ENCODE measurements around the gene SLC16A8. TPM values are rescaled to one million over a fixed set of nuclear protein-coding genes. Genes with fewer than 3 reads are reported as not detected.

The SLC16A8 gene
- total RNA-seq, 1 experiment from 2014 or later = not detected

- POLR2A ChIA-PET = no interaction called here
- no peaks in the 10 kb centered on the region for H4K20me1 ChIP-seq (ENCODE audit: insufficient read depth)
- no peak for DNase-seq (ENCODE audit: low read depth, low spot score)
- no TSS peak for BruUV-seq (replicated peaks)
- H3K27ac ChIP-seq (ENCODE audit: low read depth, low read length) = no peak overlapping the region
- intact Hi-C loops (cut with micrococcal nuclease) = loop anchor here (5.0 kb wide), 2 partner anchors 52 to 1067 kb away; no protein-coding TSS in a partner anchor
- no peaks in the 10 kb centered on the region for H3K27me3 ChIP-seq (ENCODE audit: insufficient read depth, low read length)
- TF ChIP-seq ZNF274 (IDR thresholded peaks at IDR 0.05; ENCODE audit: low read depth, low read length) (no peak), REST (IDR thresholded peaks at IDR 0.05; ENCODE audit: low read depth) (no peak), MAX (IDR thresholded peaks at IDR 0.05) (no peak)
- no peak overlapping the region for H3K4me3 ChIP-seq (replicated peaks in 1 of 2; ENCODE audit: low read depth in 1 of 2, low read length in 2 of 2)
- no peaks in the 10 kb centered on the region for H3K79me2 ChIP-seq (ENCODE audit: insufficient read depth, low read length)
- ATAC-seq = no peak
- peaks cover 0 to 10% of the 10 kb centered on the region in 2 experiments; a peak in 2 of 4 replicates for H3K4me1 ChIP-seq (ENCODE audit: control insufficient read depth in 1 of 2, insufficient read depth in 2 of 2, low read length in 2 of 2)
- CTCF ChIA-PET = no interaction called here
- no peaks in the 10 kb centered on the region for H3K9me2 ChIP-seq (ENCODE audit: insufficient read depth)
- H2AFZ ChIP-seq (ENCODE audit: low read depth, low read length, poor library complexity, severe bottlenecking) = no peak overlapping the region
- H3K9ac ChIP-seq (ENCODE audit: low read length) = no peak overlapping the region
- H3K9me3 ChIP-seq (ENCODE audit: control insufficient read depth in 1 of 2, insufficient read depth in 1 of 2, low read depth in 1 of 2, low read length in 2 of 2) = no peaks in the 10 kb centered on the region
- RAD21 ChIA-PET (ENCODE audit: low non-redundant PET in 1 of 2, low total read pairs in 2 of 2, uncharacterized antibody in 2 of 2, unreplicated experiment in 2 of 2) = no interaction called here
- H3K4me2 ChIP-seq (ENCODE audit: low read length) = no peak overlapping the region
- no peaks in the 10 kb centered on the region for H3K36me3 ChIP-seq (ENCODE audit: control insufficient read depth in 1 of 2, insufficient read depth in 2 of 2, low read length in 2 of 2)
These were observed 33.3 kb downstream of the SLC16A8 start for GRCh38 chr22:38050720-38051119.

Data from HCT116 (cell line).